Astrocyte of the hippocampus (primary cell): Measurements from ENCODE around the gene CEBPB.
A peak's percentile ranks its signal among the peaks of the same experiment; 100 is the strongest.
"Not testable (repeated sequence)": the region's sequence is repeated elsewhere in the genome, so short reads cannot be mapped to it uniquely, and the experiment has no call there.

Experiments
- DNase-seq: peaks from one replicate; pipeline ENCODE4 v3.0.0; 2011; ENCODE audit warnings: low read depth, low spot score

The CEBPB gene

GRCh38 chr20:50169329-50169823, 21.3 kb upstream of the CEBPB start:
- peak; percentile 87 for DNase-seq

DNA sequence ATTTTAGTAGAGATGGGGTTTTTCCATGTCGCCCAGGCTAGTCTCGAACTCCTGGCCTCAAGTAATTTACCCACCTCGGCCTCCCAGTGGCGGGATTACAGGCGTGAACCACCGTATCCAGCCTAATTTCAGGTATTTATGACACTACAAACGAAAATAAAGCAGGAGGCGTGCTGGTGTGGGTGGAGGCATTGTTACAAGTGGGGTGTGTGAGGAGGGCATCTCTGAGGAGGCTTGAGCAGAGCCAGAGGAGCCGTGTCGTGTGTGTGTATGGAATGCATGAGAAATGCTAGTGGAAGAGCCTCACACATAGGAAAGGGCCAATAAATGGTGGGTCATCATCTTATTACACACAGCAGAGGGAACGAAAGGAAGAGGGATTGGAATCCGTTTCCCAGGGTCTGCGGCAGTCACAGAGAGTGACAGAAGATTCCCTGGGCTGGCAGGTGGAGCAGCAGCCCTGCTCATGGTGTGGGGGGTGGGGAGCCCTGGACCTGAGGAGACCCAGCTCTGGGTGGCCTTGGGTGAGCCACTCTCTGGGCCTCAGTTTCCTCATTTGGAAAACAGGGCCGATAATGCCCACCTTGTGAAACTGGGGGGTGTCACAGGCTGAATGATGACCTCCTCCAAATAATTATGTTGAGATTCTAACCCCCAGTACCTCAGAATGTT, 19.9 kb upstream of the CEBPB start:
- DNase-seq = no peak

GRCh38 chr20:50172347-50173013, 18.1 kb upstream of the CEBPB start:
- DNase-seq = peak; percentile 79

DNA sequence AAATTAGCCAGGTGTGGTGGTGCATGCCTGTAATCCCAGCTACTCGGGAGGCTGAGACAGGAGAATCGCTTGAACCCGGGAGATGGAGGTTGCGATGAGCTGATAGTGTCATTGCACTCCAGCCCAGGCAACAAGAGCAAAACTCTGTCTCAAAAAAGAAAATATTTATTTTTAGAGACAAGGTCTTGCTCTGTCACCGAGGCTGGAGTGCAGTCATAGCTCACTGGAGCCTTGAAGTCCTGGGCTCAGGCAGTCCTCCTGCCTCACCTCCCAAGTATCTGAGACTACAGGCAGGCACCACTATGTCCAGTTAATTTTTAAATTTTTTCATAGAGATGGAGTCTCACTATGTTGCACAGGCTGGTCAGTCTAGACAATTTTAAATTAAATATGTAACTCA, 16.2 kb upstream of the CEBPB start:
- no peak for DNase-seq

DNA sequence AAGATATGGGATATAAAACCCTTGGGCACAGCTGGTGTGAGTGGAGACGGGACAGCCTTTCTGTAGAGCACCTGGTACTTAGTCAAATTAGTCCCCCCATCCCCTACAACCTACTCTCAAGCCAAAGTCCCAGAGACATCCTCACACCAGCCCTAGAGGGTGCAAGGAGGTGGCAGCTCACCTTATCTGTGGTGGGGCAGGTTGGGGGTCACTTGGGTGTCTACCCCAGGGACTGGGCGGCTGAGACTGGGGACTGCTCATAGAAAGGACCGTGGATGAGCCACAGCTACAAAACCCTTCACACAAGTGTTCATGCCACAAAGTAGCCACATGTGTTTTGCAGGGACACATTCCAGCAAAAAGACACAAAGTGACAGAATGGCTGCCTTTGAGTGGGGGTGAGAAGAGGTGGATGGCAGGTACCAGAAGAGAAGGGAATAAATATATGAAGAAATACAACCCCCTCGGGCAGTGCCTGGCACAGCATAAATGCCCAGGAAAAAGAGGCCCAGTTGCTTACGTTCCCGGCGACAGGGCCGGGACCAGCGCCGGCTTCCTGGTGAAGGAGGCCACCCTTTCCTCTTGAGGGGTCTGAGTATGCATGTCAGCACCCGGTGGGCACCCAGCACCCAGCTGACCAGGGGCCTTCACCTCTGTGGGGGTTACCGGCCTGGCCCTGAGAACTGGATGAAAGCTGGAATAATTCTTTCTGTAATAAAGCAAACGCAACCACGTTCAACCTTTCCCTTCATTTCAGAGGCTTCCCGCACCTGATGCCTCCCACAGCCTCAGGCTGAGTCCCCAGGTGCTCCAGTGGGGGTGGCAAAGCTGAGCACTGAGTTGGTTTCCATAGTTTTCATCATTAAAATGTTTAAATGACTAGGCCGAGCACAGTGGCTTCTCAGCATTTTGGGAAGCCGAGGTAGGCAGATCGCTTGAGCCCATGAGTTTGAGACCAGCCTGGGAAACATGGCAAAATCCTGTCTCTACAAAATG, 14.4 kb upstream of the CEBPB start:
- DNase-seq = no peak

GRCh38 chr20:50178672-50179071, 12.0 kb upstream of the CEBPB start:
- DNase-seq = not testable (repeated sequence)

DNA sequence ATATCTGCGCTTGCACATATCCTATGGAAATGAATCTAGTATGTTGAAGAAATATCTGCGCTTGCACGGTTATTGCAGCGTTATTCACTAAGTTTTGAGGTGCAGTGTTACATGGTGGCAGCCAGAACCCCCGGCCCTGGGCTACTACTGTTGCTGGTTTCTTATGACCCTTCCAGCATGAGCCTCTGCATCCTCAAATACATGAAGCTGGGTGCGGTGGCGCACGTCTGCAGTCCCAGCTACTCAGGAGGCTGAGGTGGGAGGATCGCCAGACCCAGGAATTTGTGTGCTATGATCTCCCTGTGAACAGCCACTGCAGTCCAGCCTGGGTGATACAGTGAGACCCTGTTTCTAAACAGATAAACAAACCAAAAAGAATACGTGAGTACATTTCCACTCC, 9.3 kb upstream of the CEBPB start:
- no peak for DNase-seq

DNA sequence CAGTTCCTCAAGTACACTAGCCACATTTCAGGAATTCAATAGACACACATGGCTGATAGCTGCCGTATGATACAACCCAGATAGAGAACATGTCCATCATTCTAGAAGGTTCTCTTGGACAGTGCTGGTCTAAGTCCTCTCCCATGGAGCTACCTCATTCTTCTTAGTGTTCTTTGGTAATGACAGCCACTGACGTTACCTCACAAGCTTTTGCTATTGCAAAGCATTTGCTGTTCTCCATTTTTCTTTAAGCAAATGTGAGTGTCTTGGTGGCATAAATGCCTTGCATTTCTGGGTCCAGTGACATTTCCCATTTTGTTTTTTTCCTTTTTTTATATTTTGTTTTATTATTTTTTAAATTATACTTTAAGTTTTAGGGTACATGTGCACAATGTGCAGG, 8.3 kb upstream of the CEBPB start:
- no peak for DNase-seq

DNA sequence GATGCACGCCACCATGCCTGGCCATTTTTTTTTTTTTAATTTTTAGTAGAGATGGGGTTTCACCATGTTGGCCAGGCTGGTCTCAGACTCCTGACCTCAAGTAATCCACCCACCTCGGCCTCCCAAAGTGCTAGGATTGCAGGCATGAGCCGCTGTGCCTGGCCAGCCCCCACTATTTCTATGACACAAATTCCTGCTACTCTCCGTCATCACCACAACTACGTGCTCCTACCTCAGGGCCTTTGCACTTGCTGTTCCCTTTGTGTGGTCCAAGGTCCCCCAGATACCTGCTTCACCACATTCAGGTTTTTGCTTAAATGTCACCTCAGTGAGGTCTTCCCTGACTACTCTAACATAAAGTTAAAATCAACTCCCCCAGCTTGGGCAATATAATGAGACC, 5.2 kb upstream of the CEBPB start:
- DNase-seq = no peak

- peak; percentile 92 for DNase-seq
These were observed 4.3 kb upstream of the CEBPB start for GRCh38 chr20:50186151-50186885.

DNA sequence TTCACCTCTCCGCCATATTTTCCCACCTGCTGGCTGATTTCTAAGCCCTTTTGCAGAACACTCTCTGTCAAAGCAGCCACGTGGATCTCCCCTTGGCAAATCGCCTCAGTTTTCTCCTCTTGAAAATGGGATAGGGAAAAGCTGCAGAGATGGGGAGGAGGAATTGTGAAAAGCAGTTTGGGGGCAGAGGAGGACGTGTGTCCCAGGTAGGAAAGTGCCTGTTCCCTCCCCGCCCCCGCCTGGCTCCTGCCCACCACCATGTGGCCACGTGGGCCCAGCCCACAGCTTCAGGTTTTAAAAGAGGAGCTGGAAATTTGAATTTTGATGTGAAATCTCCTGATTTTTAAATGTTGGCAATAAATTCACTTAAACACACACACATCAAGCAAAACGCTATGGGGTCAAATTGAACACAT, 3.6 kb upstream of the CEBPB start:
- no peak for DNase-seq

- DNase-seq = peak; percentile 42
These were observed 3.1 kb upstream of the CEBPB start for GRCh38 chr20:50187403-50188051.

GRCh38 chr20:50188287-50188688, 2.3 kb upstream of the CEBPB start:
- no peak for DNase-seq

DNA sequence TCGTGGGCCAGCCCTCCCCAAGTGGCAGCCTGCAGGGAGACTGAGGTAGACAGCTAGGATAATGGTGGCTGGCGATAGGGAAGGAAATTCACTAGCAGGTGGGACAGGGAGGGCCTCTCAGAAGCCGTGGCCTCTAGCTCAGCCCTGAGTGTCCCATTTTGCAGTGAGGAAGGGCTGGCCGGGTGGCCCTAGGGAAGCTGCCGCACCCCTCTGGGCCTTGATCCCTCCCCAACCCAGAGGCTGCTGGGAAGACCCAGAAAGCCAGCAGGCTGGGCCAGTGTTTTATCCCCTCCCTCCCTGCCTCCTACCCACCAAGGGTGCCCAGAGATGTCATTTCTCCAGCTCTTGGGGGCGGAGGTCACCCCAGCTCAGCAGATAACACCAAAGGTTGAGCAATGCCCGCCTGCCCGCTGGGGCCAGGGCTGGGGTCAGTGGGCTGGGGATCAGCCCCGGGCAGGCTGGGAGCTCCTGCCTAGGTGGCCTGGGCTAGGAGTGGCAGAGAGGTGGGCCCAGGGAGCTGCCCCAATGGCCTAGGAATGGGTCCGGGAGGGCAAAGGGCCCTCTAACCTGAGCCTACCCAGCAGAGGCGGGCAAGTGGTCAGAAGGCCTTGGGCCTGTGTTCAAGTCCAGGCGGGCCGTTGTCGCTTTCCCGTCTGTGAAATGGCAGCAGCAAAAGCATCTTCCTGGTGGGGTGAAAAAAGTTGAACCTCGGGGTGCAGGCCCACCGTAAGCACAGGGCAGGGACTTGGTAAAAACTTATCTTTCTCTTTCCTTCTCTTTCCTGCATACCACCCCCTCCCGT, 1.6 kb upstream of the CEBPB start:
- no peak for DNase-seq

DNA sequence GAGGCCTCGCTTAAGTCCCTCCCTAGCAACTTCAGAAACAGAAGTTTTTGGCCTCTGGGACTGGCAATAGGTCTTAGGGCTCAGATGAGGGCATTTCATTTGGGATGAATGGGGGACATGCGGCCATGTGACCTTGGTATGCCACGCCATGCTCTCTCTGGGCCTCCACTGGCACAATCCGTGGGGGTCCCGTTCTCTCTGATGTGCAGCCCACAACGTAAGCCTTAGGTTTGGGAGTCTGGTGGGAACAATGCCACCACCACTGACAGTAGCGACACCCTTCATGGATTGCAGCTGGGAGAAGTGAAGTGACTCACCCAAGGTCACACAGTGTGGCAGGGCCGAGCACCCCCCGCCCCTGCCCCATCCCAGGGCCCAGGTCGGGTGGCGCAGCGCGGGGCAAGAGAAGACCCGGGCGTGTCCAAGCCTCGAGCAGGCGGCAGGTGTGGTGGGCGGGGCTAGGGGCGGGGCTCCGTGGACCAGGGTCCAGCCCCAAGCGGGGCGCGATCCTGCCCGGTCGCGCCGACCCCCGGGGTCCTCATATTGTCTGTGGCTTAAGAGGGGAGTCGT, 864 bp upstream of the CEBPB start:
- DNase-seq = no peak

DNA sequence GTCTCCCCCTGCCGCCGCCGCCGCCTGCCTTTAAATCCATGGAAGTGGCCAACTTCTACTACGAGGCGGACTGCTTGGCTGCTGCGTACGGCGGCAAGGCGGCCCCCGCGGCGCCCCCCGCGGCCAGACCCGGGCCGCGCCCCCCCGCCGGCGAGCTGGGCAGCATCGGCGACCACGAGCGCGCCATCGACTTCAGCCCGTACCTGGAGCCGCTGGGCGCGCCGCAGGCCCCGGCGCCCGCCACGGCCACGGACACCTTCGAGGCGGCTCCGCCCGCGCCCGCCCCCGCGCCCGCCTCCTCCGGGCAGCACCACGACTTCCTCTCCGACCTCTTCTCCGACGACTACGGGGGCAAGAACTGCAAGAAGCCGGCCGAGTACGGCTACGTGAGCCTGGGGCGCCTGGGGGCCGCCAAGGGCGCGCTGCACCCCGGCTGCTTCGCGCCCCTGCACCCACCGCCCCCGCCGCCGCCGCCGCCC, 474 bp downstream of the CEBPB start:
- no peak for DNase-seq

GRCh38 chr20:50191544-50192363, 1.1 kb downstream of the CEBPB start:
- peak; percentile 82 for DNase-seq

- DNase-seq = peak; percentile 91
These were observed 2.0 kb downstream of the CEBPB start for GRCh38 chr20:50192364-50193198.
